IPS-18c (cell line): ENCODE data around the gene FMN1.

Source experiments
- H3K4me3 ChIP-seq: 2 replicates; pipeline ENCODE4 v1.7.0; 2013; ENCODE audit warnings: low read depth, mild to moderate bottlenecking, low read length, moderate library complexity; ENCODE audit not compliant: insufficient read depth
- H3K9me3 ChIP-seq: one replicate; pipeline ENCODE4 v1.6.1; 2013; ENCODE audit warnings: mild to moderate bottlenecking, low read length, moderate library complexity; ENCODE audit not compliant: control insufficient read depth, insufficient read depth

The FMN1 gene

GRCh38 chr15:32998182-32998581 is 196.3 kb downstream of the FMN1 start:
- Histone ChIP-seq H3K9me3 (no peaks in the 10 kb centered on the region), H3K4me3 (no peak overlapping the region)

GRCh38 chr15:32994810-32995424 is 199.6 kb downstream of the FMN1 start:
- H3K4me3 ChIP-seq, result no peak overlapping the region
- no peaks in the 10 kb centered on the region for H3K9me3 ChIP-seq

- no peak overlapping the region for H3K4me3 ChIP-seq
- no peaks in the 10 kb centered on the region for H3K9me3 ChIP-seq
These were observed 201.2 kb downstream of the FMN1 start for GRCh38 chr15:32993285-32993684.

GRCh38 chr15:32991619-32992111 is 202.8 kb downstream of the FMN1 start:
- H3K9me3 ChIP-seq, result no peaks in the 10 kb centered on the region

GRCh38 chr15:32990071-32990470 is 204.4 kb downstream of the FMN1 start:
- H3K4me3 ChIP-seq, result no peak overlapping the region
- no peaks in the 10 kb centered on the region for H3K9me3 ChIP-seq

More at GRCh38 chr15:32991619-32992111, 202.8 kb downstream of the FMN1 start:
- no peak overlapping the region for H3K4me3 ChIP-seq

GRCh38 chr15:32987067-32987466 is 207.4 kb downstream of the FMN1 start:
- Histone ChIP-seq H3K4me3 (no peak overlapping the region), H3K9me3 (no peaks in the 10 kb centered on the region)

- Histone ChIP-seq H3K9me3 (no peaks in the 10 kb centered on the region), H3K4me3 (no peak overlapping the region)
These were observed 208.4 kb downstream of the FMN1 start for GRCh38 chr15:32986147-32986546.

GRCh38 chr15:32983679-32984078 is 210.8 kb downstream of the FMN1 start:
- Histone ChIP-seq H3K9me3 (no peaks in the 10 kb centered on the region), H3K4me3 (no peak overlapping the region)

GRCh38 chr15:32982001-32982400 is 212.5 kb downstream of the FMN1 start:
- Histone ChIP-seq H3K9me3 (no peaks in the 10 kb centered on the region), H3K4me3 (no peak overlapping the region)

GRCh38 chr15:32981536-32981935 is 213.0 kb downstream of the FMN1 start:
- Histone ChIP-seq H3K4me3 (no peak overlapping the region), H3K9me3 (no peaks in the 10 kb centered on the region)

GRCh38 chr15:32979710-32980109 is 214.8 kb downstream of the FMN1 start:
- Histone ChIP-seq H3K4me3 (no peak overlapping the region), H3K9me3 (no peaks in the 10 kb centered on the region)

GRCh38 chr15:32977506-32977905 is 217.0 kb downstream of the FMN1 start:
- Histone ChIP-seq H3K4me3 (no peak overlapping the region), H3K9me3 (no peaks in the 10 kb centered on the region)

GRCh38 chr15:32974691-32975090 is 219.8 kb downstream of the FMN1 start:
- Histone ChIP-seq H3K4me3 (no peak overlapping the region), H3K9me3 (no peaks in the 10 kb centered on the region)

- H3K9me3 ChIP-seq, result no peaks in the 10 kb centered on the region
- no peak overlapping the region for H3K4me3 ChIP-seq
These were observed 221.8 kb downstream of the FMN1 start for GRCh38 chr15:32972686-32973085.

- Histone ChIP-seq H3K9me3 (no peaks in the 10 kb centered on the region), H3K4me3 (no peak overlapping the region)
These were observed 223.7 kb downstream of the FMN1 start for GRCh38 chr15:32970847-32971246.

GRCh38 chr15:32967521-32967920 is 227.0 kb downstream of the FMN1 start:
- no peaks in the 10 kb centered on the region for H3K9me3 ChIP-seq

GRCh38 chr15:32966512-32966911 is 228.0 kb downstream of the FMN1 start:
- H3K9me3 ChIP-seq, result no peaks in the 10 kb centered on the region
- no peak overlapping the region for H3K4me3 ChIP-seq

More at GRCh38 chr15:32967521-32967920, 227.0 kb downstream of the FMN1 start:
- H3K4me3 ChIP-seq, result no peak overlapping the region

GRCh38 chr15:32965897-32966296 is 228.6 kb downstream of the FMN1 start:
- Histone ChIP-seq H3K4me3 (no peak overlapping the region), H3K9me3 (no peaks in the 10 kb centered on the region)

GRCh38 chr15:32959077-32959476 is 235.4 kb downstream of the FMN1 start:
- Histone ChIP-seq H3K9me3 (no peaks in the 10 kb centered on the region), H3K4me3 (no peak overlapping the region)
